HT1080 (cell line): ENCODE measurements around the gene SULT1C4. TPM values are rescaled to one million over a fixed set of nuclear protein-coding genes. Genes with fewer than 3 reads are reported as not detected.
"Not testable (repeated sequence)": the region's sequence is repeated elsewhere in the genome, so short reads cannot be mapped to it uniquely, and the experiment has no call there.

ENCODE experiments used
- DNase-seq: peaks from one replicate; pipeline ENCODE4 v3.0.0-alpha.2; 2015; ENCODE audit warnings: low read depth
- polyA plus RNA-seq, 2 experiments: library from polyadenylated mRNA; depleted of rRNA; stranded (reverse); fragments of >200 nt; gene quantifications; 2 replicates each; pipeline ENCODE4 v1.2.3, GENCODE V29; 2015
- total RNA-seq: library from RNA; depleted of rRNA; stranded (reverse); fragments of >200 nt; shearing (Covaris generic); gene quantifications from 2 replicates; pipeline ENCODE4 v1.2.3, GENCODE V29; 2014; rRNA removed

The SULT1C4 gene
- total RNA-seq = not detected in 2 replicates
- not detected in 2 replicates for polyA plus RNA-seq (2015; cell fraction: cytosol; rRNA removed)
- not detected in 2 replicates for polyA plus RNA-seq (2015; cell fraction: nucleus; rRNA removed)

DNA sequence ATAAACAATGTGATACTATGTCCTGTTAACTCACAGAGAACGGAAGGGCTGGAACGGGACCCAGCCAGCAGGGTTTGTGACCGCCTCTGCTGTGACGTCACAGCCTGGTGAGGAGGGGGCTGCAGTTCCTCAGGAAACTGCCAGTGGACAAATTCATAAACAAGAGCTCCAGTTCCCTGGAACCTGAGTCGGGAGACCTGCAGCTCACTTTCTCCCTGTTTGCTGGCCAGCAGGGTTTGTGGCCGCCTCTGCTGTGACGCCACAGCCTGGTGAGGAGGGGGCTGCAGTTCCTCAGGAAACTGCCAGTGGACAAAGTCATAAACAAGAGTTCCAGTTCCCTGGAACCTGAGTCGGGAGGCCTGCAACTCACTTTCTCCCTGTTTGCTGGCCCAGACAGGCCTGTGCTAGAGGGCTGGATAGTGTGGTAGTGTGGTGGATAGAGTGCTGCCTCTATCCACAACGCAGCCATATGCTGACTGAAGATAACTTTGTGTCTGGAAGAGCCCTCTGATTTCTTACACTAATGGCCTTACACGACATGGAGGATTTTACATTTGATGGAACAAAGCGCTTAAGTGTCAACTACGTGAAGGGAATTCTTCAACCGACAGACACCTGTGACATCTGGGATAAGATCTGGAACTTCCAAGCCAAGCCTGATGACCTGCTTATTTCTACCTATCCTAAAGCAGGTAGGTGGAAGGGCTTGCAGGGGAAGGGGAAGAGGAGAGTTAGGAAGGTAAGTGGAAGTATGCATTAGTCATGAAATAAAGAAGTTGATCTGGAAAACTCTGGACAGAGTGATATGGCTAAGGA is at the start of gene SULT1C4:
Gene SULT1C4 (plus strand): TSS at position 140 of the 816 bp plus-strand sequence. CDS start 384 bp downstream, at position 524.
- no peak for DNase-seq

DNA sequence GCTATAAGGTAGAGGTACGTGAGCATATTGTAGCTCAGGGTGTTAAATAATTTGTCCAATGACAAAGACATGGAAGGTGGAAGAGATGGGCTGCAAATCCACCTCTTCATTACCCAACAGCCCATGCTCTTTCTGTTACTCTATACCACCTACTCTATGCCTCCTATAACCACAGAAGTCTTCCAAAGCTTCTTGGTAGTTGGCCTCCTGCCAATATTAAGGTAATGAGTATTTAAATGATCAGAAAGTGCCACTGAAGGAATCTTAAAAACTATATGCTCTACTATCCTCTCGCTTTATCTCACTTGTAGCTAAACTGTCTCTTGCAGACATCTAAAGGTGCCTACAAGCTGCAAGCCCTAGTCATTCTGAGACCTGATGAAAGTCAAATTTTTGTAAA is 48.0 kb upstream of the SULT1C4 start:
- DNase-seq = no peak

DNA sequence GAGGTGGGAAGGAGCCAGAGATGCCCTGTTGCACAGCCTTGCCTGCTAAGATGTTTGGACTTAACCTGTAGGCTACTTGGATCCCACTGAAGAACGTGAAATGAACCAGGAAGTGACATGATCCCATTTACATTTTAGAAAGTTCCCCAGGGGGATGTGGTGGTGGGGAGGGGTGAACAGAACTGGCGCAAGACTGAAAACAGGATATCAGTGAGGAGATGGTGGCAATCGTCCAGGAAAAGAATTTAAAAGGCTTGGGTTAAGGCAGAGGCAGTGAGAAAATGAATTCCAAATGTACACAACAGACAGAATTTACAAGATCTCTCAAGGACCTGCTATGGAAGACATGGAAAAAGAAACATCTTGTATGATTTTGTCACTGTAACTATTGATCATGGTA is 46.8 kb upstream of the SULT1C4 start:
- no peak for DNase-seq

DNA sequence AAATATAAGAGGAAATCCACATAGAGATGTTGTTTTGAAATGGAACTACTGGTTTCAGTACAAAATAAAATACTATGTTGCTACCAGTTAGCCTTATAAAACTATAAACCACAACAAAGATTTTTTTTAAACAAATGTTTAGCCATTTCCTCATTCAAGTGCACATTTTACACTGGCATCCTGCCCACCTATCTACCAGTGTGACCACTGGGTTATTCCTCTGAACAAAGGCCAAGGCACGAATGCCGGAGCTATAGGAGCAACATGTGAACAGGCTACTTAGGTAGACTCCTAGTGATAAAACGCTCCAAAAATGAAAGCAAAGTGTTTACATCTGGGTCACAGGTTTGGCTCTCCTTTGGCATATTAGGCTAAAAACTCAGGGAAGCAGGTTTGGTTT is 31.8 kb upstream of the SULT1C4 start:
- no peak for DNase-seq

DNA sequence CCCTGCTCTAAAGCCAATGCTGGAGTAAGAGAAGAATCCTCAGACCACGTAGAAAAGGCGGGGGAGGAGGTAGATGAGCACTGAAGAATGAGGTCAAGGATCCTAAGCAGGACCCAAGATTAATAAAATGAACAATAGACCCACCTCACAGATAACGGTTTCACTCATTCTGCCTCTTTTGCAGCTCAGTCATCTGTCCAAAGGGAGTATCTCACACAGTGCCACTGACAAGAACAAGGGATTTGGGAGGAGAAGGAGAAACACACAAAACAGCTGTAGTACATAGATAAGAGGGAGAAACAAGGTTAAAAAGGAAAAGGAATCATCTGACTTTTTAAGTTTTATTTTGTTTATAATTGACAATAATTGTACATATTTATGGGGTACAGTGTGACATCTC is 30.9 kb upstream of the SULT1C4 start:
- DNase-seq = no peak

DNA sequence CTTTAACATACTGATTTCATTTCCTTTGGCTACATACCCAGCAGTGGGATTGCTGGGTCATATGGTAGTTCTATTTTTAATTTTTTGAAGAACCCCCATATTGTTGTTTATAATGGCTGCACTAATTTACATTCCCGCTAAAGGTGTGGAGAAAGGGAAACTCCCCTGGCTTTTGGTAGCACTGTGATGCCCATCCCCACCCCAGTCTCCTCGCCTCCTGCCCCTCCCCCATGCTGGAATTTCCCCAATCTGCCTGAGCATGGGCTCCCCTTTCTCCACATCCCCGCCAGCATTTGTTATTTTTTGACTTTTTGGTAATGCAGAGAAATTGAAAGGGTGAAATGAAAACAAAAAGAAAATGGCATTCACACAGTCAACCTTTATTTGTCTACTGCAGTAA is 30.0 kb upstream of the SULT1C4 start:
- no peak for DNase-seq

DNA sequence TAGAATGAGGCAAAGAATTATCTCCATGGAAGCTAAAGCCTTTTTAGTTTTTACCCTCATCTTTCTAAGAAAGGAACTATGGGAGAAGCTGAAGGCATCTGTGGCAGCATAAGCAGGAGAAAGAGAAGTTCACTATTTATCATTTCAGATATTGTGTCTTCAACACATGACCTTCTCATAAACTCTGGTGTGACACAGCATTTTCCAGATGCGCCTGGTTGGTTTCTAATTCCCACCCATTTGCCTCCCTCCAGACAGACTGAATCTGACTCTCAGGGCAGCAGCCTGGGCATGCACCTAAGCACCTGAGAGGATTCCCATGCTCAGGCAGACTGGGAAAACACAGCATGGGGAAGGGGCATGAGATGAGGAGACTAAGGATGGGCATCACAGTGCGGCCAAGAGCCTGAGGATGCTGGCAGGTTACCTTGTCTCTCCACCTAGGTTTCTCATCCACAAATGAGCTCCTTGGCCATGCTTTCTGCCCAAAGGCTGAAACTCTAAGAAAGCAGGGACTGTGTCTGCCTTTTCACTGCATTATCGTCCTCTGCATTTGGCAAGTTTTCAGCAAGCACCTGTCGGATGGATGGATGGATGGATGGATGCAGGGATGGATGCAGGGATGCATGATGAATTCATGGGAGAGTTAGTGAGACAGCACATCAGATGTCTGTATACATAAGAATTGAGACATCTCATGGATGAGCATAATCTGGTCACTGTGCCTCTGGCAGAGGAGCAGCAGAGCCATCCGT is 28.8 kb upstream of the SULT1C4 start:
- no peak for DNase-seq

DNA sequence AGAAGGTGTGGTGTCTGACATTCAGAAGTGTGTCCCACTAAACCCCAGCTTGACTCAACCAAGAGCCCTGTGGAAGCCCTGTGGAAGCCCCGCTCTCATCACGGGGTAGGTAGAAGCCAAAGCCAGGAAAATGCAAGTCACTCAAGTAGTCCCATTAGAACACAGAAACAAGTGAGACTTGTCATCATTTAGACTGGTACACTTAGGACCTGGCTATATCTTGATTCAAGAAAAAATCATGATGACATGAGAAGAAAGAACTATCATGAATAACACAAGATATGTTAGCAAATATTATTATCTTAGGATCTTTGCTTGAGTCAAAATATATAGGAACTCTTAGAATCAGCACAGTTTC is 28.2 kb upstream of the SULT1C4 start:
- DNase-seq = no peak

DNA sequence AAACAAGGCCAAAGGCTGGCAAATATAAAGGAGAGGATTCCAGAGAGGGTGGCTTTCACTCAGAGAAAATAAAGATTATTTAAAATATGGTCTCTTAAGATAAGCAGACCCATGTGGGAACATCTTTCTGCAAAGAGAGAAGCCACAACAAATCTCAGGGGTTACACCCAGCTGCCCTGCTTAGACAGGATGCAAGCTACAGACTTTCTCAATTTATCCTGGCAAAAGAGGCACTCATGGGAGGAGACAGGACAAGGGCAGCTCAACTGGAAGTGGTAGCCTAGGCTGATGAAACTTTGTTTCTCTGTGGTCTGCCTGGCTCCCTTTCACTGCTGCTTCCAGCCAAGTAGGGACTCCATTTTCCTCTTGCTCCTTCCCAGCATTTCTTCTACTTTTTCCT is 25.9 kb upstream of the SULT1C4 start:
- DNase-seq = no peak

DNA sequence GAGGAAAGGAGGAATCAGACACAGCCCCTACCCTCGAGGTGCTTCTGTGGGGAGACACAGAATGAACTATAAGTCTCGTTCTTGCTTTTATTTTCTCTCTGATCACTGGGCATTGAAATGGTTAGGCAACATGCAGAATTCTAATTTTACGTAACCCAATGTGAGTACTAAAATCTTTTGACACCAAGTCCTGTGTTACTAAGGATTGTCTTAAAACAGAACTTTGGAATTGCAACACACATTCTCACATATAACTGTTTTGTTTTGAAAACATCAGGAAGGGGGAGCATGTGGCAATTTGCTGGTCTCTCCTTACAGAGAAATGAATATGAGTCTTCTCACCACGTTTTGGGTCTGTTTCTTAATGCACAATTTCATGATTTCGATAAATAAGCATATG is 23.6 kb upstream of the SULT1C4 start:
- DNase-seq = no peak

DNA sequence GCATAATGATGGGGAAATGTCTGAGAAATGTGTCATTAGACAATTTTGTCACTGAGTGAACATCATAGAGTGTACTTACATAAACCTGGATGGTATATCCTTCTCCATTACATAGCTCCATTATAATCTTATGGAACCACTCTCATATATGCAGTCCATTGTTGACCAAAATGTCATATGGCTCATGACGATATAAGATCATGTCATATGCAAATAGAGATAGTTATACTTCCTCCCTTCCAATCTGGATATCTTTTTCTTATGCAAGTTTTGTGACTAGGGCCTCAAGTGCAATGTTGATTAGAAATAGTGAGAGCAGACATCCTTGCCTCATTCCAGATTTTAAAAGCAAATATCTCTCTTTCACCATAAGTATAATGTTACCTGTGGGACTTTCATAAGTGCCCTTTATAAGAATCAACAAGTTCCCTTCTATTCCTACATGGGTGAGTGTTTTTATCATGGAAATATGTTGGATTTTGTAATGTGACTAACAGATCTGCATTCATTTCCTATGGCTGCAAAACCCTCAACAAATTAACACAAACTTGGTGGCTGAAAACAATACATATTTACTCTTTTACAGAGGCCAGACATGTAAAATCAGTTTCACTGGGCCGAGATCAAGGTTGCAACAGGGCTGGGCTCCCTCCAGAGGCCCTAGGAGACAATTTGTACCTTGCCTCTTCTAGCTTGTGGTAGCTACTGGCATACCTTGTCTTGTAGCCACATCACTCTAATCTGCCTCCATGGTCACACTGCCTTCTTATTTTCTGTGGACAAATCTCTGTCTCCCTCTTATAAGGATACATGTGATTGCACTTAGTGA is 21.6 kb upstream of the SULT1C4 start:
- DNase-seq = peak; percentile 69

DNA sequence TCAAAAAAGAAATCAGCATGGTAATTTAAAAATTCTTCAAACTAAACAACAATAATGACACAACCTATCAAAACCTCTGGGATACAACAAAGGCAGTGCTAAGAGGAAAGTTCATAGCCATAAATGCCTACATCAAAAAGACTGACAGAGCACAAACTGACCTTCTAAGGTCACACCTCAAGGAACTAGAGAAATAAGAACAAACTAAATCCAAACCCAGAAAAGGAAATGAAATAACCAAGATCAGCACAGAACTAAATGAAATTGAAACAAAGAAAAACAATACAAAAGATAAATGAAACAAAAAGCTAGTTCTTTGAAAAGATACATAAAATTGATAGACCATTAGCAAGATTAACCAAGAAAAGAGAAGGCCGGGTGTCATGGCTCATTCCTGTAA is 18.4 kb upstream of the SULT1C4 start:
- DNase-seq = not testable (repeated sequence)

DNA sequence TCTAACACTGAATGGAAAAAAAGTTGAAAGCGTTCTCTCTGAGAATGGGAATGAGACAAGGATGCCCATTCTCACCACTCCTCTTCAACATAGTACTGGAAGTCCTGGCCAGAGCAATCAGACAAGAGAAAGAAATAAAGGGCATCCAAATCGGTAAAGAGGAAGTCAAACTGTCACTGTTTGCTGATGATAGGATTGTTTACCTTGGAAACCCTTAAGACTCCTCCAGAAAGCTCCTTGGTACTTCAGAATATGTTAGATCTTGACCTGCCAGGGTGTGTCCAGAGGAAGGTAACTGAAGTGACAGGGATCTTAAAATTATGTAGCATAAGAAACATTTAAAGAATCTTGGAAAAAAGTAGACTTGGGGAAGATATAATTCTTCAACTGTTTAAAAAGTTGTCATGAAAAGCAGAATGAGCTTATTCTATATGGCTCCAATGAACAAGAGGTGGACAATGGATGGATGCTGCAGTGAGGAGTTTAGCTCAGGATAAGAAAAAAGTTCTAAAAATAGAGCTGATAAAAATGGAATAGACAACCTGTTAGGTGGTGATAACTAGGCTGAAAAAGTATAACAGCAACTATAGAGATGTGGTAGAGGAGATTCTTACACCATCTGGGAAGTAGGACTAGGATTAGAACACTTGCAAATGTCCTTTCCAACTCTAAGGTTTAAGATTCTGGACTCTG is 16.8 kb upstream of the SULT1C4 start:
- no peak for DNase-seq

DNA sequence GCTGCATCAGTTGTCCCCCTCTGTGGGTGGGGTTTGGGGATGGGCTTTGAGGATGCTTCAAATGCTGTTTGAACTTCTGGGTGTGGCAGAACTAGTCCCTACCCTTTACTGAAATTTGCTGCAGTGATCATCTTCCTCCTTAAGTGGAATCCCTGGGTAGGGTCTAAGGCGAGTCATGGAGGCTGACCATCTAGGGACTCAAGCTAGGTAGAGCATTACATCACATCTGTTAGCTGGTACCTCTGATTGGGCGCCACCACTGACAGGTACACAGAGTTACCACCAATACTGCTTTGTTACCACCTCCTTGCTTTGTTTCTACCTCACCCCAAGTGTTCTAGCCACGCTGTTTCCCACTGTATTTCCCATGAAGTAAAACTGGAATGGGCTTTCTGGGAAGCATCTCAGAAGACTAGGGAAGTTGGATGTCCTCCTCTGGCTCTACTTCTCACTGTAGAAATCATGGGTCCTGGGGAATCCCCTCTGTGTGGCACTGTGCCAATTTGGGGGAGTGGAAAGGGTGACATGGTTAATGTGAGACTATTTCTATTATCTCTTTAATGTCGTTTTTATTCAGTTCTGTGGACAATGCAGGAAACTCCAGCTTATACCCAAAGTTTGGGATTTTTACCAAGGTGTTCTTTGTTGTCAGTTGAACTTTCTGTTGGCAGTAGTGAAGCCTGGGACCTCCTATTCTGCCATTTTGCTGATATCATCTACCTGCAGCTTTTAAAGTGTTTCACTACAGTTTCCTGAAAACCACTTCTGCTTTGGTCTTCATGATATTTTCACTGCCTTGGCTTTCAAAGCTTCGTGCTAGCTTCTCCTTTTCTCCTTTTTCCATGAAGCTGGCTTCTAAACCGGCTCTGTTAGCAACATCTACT is 14.5 kb upstream of the SULT1C4 start:
- no peak for DNase-seq

DNA sequence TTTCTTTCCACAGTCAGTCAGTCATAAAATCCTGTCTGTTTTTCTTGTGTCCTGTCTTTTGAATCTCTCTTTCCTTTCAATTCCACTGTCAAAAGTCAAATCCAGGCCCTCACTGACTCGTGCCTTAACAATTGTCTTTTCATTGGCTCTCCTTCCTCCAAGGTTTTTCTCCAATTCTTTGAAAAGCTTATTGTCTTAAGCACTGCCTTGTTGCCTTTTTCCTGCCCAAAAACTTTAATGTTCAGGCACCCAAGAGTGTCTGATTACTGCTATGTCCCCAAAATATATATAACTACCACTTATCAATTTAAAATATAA is 13.9 kb upstream of the SULT1C4 start:
- peak; percentile 45 for DNase-seq

DNA sequence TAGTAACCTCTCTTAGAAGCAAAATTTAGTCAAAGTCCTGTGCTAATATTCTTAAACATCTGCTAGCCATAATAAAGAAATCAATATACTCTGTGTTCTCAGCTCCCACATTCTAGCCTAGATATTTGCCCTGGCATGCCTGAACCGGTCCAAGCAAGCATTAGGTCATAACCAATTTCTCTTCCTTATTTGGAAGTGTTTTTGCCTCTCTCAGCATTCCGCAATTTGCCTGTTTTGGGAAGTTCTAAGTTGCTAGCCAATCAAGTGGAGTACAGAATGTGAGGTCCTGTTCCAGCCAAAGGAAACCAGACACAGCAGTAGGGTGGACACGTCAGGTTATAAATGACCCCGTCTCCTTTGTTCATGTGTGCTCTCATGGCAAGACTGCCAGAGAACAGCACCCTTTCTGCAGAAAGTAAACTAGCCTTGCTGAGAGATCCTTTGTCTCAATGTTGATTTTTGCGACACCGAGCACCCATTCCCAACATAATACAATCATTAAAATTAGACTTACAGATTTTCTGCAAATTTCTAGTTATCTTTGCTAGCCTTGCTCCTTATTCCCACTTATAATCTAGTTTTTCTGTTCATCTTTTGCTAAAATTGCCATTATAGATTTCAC is 13.0 kb upstream of the SULT1C4 start:
- peak; percentile 78 for DNase-seq

DNA sequence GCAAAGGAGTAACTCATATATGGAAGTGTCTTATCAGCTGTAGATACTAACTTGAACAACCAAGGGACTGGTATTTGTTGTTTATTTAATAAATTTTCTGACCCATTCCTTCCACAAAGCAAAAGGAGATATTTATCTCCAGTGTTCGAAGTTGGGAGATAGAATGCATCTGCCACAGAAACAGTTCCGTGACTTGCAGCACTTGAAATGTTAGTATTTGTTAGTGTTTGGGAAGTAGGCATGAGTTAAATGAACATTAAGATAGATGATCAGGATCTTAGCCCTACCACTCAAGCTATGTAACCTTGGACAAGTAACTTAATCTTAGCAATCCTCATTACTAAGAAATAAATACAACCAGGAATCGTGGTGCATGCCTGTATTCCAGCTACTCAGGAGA is 12.1 kb upstream of the SULT1C4 start:
- DNase-seq = no peak

DNA sequence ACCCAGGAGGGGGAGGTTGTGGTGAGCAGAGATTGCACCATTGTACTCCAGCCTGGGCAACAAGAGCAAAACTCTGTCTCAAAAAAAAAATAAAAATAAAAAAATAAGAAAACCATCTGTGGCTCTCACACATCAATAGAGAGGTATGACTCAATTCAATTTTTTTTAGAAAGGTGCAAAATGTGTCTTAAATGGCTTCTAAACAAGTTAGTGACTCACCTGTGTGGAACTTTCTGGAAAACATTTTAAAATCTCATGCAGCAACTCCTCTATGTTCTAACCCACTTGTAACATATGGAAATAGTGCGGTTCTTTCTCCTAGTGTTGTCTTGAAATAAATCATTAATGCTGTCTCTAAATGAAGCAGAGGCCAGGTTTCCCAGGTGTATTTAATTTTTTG is 10.7 kb upstream of the SULT1C4 start:
- no peak for DNase-seq

DNA sequence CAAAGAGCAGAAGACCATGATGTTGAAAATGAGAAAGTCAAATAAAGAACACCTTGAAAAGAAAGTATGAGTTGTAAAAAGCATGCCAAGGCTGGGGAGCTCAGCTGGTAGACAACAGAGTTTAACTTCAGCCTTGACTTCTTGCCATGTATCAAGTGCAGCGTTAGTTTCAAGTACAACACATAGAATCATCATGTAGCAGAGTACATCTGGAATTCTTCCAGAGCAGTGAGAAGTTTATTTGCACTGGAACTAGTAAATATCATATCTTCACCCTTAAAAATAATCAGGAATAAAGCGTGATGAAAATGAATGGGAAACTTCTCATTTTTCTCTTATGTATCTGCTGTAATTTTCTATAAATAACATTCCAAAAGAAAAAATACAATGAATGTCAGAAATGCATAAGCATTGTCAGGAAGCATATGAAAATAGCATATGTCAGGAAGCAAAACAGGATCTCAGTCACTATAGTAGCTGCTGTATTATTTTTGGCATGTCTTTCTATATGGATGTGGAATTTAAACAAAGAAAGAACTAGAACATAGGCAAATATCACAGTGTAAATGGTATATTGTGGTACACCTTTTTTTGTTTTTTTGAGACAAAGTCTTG is 10.1 kb upstream of the SULT1C4 start:
- DNase-seq = no peak
